HepG2 (cell line): ENCODE results near the gene RIBC1. TPM values are rescaled to one million over a fixed set of nuclear protein-coding genes. Genes with fewer than 3 reads are reported as not detected.

Source experiments
- ATAC-seq: fragments of 200-7000 bp; cut with Tn5 transposase; 3 replicates; pipeline ENCODE4 v1.9.1; 2020; ENCODE audit warnings: mild to moderate bottlenecking, moderate library complexity
- BruUV-seq: library from RNA; stranded (reverse); fragments of 400-500 nt; replicated peaks from 2 replicates; lab custom pipeline; 2021; lab: Mats Ljungman, UMichigan
- CTCF ChIA-PET: fragments of 300-600 bp; formaldehyde crosslinking; extraction: SDS; loops from one replicate; lab custom pipeline; 2021; ENCODE audit warnings: low total read pairs, inconsistent platforms, low intra/inter-chr PET ratio; lab: Yijun Ruan, JAX
- POLR2A ChIA-PET: fragments of 350-600 bp; sonication (Branson Sonifier 250); formaldehyde crosslinking; loops from one replicate; lab custom pipeline; 2020; ENCODE audit warnings: antibody characterized with exemption, inconsistent platforms; lab: Yijun Ruan, JAX
- DNase-seq: peaks from one replicate; pipeline ENCODE4 v3.0.0-alpha.2; 2015; ENCODE audit warnings: low spot score
- FAIRE-seq: peaks from 3 replicates; lab custom pipeline; 2011; peaks lifted over from hg19 to GRCh38; lab: Jason Lieb, UNC
- H2AFZ ChIP-seq: one replicate; pipeline ENCODE4 v1.6.1; 2011; ENCODE audit warnings: low read length, inconsistent platforms
- H3K27ac ChIP-seq: fragments of 300-600 bp; 3 replicates; pipeline ENCODE4 v1.8.0; 2011; ENCODE audit warnings: mixed run types, mild to moderate bottlenecking, mixed read lengths, low read length, inconsistent platforms; ENCODE audit not compliant: insufficient read depth; ENCODE audit errors: extremely low read length
- H3K27me3 ChIP-seq, 2 experiments: fragments of 200-600 bp in 1 of 2; 2 replicates in 1 of 2; 3 replicates in 1 of 2; pipeline versions ENCODE4 v1.6.0 to v1.8.0; 2011; ENCODE audit warnings: low read length in 2 of 2, mild to moderate bottlenecking in 2 of 2, moderate library complexity in 2 of 2, inconsistent platforms in 1 of 2; ENCODE audit not compliant: insufficient read depth in 2 of 2, control insufficient read depth in 1 of 2
- H3K36me3 ChIP-seq, 2 experiments: fragments of 200-600 bp in 1 of 2; replicated peaks in 1 of 2; 2 replicates in 1 of 2; 3 replicates in 1 of 2; pipeline versions ENCODE4 v1.5.1 to v1.8.0; 2011; ENCODE audit warnings: low read length in 2 of 2, inconsistent platforms in 1 of 2; ENCODE audit not compliant: insufficient read depth in 2 of 2, control insufficient read depth in 1 of 2
- H3K4me1 ChIP-seq: 2 replicates; pipeline ENCODE4 v1.5.1; 2012; ENCODE audit warnings: low read length, inconsistent platforms; ENCODE audit not compliant: insufficient read depth
- H3K4me2 ChIP-seq: 2 replicates; pipeline ENCODE4 v1.6.0; 2011; ENCODE audit warnings: low read depth, low read length, inconsistent platforms
- H3K4me3 ChIP-seq, 3 experiments: fragments of 200-600 bp in 1 of 3; sonication (generic), shearing (Covaris generic) in 1 of 3; replicated peaks in 1 of 3; 2 replicates each; pipeline ENCODE4 v1.5.1; 2011 to 2016; ENCODE audit warnings: low read length in 3 of 3, inconsistent platforms in 2 of 3, low read depth in 2 of 3, mild to moderate bottlenecking in 2 of 3, control low read depth in 1 of 3, mixed read lengths in 1 of 3; ENCODE audit not compliant: insufficient read depth in 1 of 3
- H3K79me2 ChIP-seq: one replicate; pipeline ENCODE4 v1.6.1; 2011; ENCODE audit warnings: low read length, inconsistent platforms; ENCODE audit not compliant: insufficient read depth
- H3K9ac ChIP-seq: 2 replicates; pipeline ENCODE4 v1.6.0; 2011; ENCODE audit warnings: mild to moderate bottlenecking, low read depth, low read length, inconsistent platforms; ENCODE audit not compliant: insufficient read depth
- H3K9me3 ChIP-seq: 2 replicates; pipeline ENCODE4 v1.5.1; 2012; ENCODE audit warnings: mild to moderate bottlenecking, low read length
- H4K20me1 ChIP-seq: 2 replicates; pipeline ENCODE4 v1.6.0; 2011; ENCODE audit warnings: inconsistent platforms, mild to moderate bottlenecking, low read length, moderate library complexity; ENCODE audit not compliant: insufficient read depth
- FOXO4 ChIP-seq: sonication (generic); formaldehyde crosslinking; conservative IDR thresholded peaks from 2 replicates; pipeline ENCODE4 v1.8.1; 2023; ENCODE audit warnings: missing genetic modification reagents
- HNF1B ChIP-seq: sonication (generic); formaldehyde crosslinking; IDR thresholded peaks from 2 replicates; pipeline ENCODE4 v1.5.1; 2020; ENCODE audit warnings: mild to moderate bottlenecking, moderate library complexity, missing genetic modification reagents
- THAP9 ChIP-seq: sonication (generic); formaldehyde crosslinking; IDR thresholded peaks from 2 replicates; pipeline ENCODE4; 2020; ENCODE audit warnings: missing genetic modification reagents, mild to moderate bottlenecking, borderline replicate concordance
- ZNF503 ChIP-seq: sonication (generic); formaldehyde crosslinking; IDR thresholded peaks from 2 replicates; pipeline ENCODE4 v1.4.0; 2020; ENCODE audit warnings: missing genetic modification reagents
- ZNF512B ChIP-seq: sonication (generic); formaldehyde crosslinking; IDR thresholded peaks from 2 replicates; pipeline ENCODE4 v1.5.1; 2020; ENCODE audit warnings: missing genetic modification reagents, mild to moderate bottlenecking, borderline replicate concordance
- ZNF660 ChIP-seq: sonication (generic); formaldehyde crosslinking; IDR thresholded peaks from 2 replicates; pipeline ENCODE4 v1.5.1; 2020; ENCODE audit warnings: mild to moderate bottlenecking, low read depth, missing genetic modification reagents, borderline replicate concordance
- ZUFSP ChIP-seq: sonication (generic); formaldehyde crosslinking; IDR thresholded peaks from 2 replicates; pipeline ENCODE4 v1.9.0; 2021; ENCODE audit warnings: missing genetic modification reagents, mild to moderate bottlenecking, borderline replicate concordance
- WGBS: methylation state at CpG from one replicate; pipeline ENCODE4 v1.1.6; 2017; ENCODE audit warnings: low lambda C conversion rate; 5-methylcytosine and 5-hydroxymethylcytosine counted together
- in situ Hi-C: cut with HindIII; loops from 2 replicates; pipeline ENCODE4 v1.10.0; 2017; ENCODE audit warnings: low pct_unique_long_range_greater_than_20kb; ENCODE audit not compliant: extremely low pct_ligation_motif_present
- intact Hi-C: fragments of 100-400 bp; cut with micrococcal nuclease; formaldehyde crosslinking; loops from one replicate; pipeline ENCODE4 v1.10.0; 2022; ENCODE audit not compliant: unreplicated experiment
- polyA plus RNA-seq, 8 experiments: library from polyadenylated mRNA; depleted of rRNA in 3 of 8; stranded (reverse) in 7 of 8; unstranded in 1 of 8; fragments of >200 nt; fragmentation: Illumina TruSeq in 4 of 8; extraction: Trizol in 4 of 8; gene quantifications; 2 replicates each; pipeline versions ENCODE4 v1.2.1 to v1.2.3, GENCODE V29; 2011 to 2016; ENCODE audit warnings: low read depth in 4 of 8, missing spikeins in 1 of 8, mixed read lengths in 1 of 8; ENCODE audit not compliant: insufficient read depth in 1 of 8
- total RNA-seq, 5 experiments: library from RNA; depleted of rRNA; stranded (reverse); fragments of >200 nt; fragmentation: Illumina TruSeq; extraction: Trizol; gene quantifications; 2 replicates each; pipeline ENCODE4 v1.2.3, GENCODE V29; 2016; ENCODE audit warnings: low read depth in 1 of 5

Gene RIBC1
- total and polyA plus RNA-seq, 2 of the 13 experiments (the other 11 are each of a cell fraction or from before 2014, with no cell fraction given) = 0.55 TPM; not detected in 1

GRCh38 chrX:53437206-53437605 is 14.5 kb downstream of the RIBC1 start:
- Histone ChIP-seq H4K20me1 (no peaks in the 10 kb centered on the region), H3K9ac (no peak overlapping the region), H3K27ac (no peak overlapping the region), H3K27me3 (no peaks in the 10 kb centered on the region; a peak in 1 of 5 replicates), H3K79me2 (no peaks in the 10 kb centered on the region), H3K36me3 (no peaks in the 10 kb centered on the region), H3K4me1 (peaks cover 10% of the 10 kb centered on the region)
- no peak for FAIRE-seq
- ATAC-seq = no peak
- 5% methylated on average over 2 of the region's 2 CpGs for WGBS
- no TSS peak for BruUV-seq
- intact Hi-C loops (no loop called here), in situ Hi-C loops (no loop called here)
- no peak for DNase-seq
- CTCF ChIA-PET = no interaction called here
- TF ChIP-seq HNF1B (CRISPR knock-in tag) (no peak), ZNF503 (no peak), ZNF512B (CRISPR knock-in tag) (no peak), ZUFSP (CRISPR knock-in tag) (no peak), FOXO4 (CRISPR knock-in tag) (no peak), THAP9 (CRISPR knock-in tag) (no peak), ZNF660 (no peak)
- TF ChIP-seq, all 625 proteins: peak for 0
- Histone ChIP-seq H3K9me3 (no peaks in the 10 kb centered on the region), H3K4me2 (no peak overlapping the region), H2AFZ (no peak overlapping the region), H3K4me3 (no peak overlapping the region)
- POLR2A ChIA-PET = no interaction called here
